T-helper 1 cell treated with Interleukin-12 subunit alpha and Interleukin-12 subunit beta and Interleukin-4 antibody, amounts not matched to agents 30 ng/mL and 1 ng/mL, for 36 hours (primary cell): Measurements from ENCODE around the gene PLP2. TPM values are rescaled to one million over a fixed set of nuclear protein-coding genes. Genes with fewer than 3 reads are reported as not detected.
"Not testable (repeated sequence)": the region's sequence is repeated elsewhere in the genome, so short reads cannot be mapped to it uniquely, and the experiment has no call there.

Source experiments
- intact Hi-C: fragments of 100-400 bp; cut with micrococcal nuclease; formaldehyde crosslinking; loops from one replicate; pipeline ENCODE4 v1.15.1; 2024
- total RNA-seq: library from RNA; stranded (reverse); gene quantifications from 2 replicates; pipeline ENCODE4 v1.2.3, GENCODE V29; 2022

The PLP2 gene
- 89.0 and 90.7 TPM in 2 replicates for total RNA-seq

DNA sequence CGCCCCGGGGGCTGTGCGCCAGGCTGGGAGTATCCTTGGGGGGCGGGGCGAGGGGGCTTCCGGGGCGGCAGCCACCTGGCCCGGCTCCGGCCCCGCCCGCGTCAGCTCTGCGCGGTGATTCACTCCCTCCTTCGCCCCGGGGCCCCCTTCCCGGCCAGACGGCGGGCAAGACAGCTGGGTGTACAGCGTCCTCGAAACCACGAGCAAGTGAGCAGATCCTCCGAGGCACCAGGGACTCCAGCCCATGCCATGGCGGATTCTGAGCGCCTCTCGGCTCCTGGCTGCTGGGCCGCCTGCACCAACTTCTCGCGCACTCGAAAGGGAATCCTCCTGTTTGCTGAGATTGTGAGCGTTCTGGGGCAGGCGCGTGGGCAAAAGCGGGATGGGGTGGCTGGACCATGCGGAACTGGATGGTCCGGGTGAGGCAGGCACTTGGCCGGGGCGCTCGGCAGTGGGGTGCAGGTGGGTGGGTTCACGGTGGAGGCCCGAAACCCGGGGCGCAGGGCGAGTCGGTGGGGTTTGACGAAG, at the start of gene PLP2:
TSS of gene PLP2 (plus strand) at position 147 of the 528 bp plus-strand sequence. CDS start at position 250, 103 bp downstream.
- intact Hi-C loops: loop anchor here (1.0 to 5.0 kb wide), 5 partner anchors 8 to 60 kb away; partner anchors contain the start of genes CACNA1F, GPKOW and PRICKLE3

DNA sequence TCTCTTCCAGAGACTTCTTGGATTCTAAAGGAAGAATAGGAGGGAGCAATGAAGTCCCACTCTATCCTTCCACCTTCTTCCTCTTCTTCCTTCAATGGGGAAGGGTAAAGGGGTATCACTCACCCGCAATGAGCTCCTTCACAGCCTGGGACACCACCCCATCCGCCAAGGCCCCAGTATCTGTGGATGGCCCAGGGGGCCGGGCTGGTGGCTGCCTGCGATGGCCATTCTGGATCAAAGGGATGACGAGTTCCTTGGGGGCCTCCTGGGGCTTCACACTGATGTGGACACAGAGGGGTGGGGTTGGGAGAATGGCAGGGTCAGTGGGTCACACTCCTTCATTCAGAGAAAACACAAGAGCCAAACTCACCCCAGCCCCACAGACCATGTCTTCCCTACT, 49.2 kb upstream of the PLP2 start:
- intact Hi-C loops: loop anchor here (2.0 kb wide), 3 partner anchors 50 to 632 kb away; no protein-coding TSS in a partner anchor

GRCh38 chrX:49127742-49128258, 43.9 kb upstream of the PLP2 start:
- intact Hi-C loops: not testable (repeated sequence)

GRCh38 chrX:49129427-49129826, 42.3 kb upstream of the PLP2 start:
- intact Hi-C loops: no loop called here

GRCh38 chrX:49132275-49132674, 39.4 kb upstream of the PLP2 start:
- intact Hi-C loops: not testable (repeated sequence)

DNA sequence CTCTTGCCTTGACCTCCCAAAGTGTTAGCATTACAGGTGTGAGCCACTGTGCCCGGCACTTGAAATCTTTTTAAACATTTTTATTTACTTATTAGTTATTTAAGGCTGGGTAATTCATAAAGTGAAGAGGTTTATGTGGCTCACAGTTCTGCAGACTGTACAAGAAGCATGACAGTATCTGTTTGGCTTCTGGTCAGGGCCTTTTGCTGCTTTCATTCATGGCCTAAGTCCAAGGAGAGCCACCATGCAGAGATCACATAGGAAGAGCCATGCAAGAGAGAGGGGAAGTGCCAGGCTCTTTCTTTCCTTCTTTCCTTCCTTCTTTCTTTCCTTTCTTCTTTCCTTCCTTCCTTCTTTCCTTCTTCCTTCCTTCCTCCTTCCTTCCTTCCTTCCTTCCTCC, 37.9 kb upstream of the PLP2 start:
- intact Hi-C loops: no loop called here

- intact Hi-C loops: no loop called here
Measured at GRCh38 chrX:49137492-49137891, 34.2 kb upstream of the PLP2 start.

- intact Hi-C loops: no loop called here
Measured at GRCh38 chrX:49139713-49140112, 32.0 kb upstream of the PLP2 start.

- intact Hi-C loops: not testable (repeated sequence)
Measured at GRCh38 chrX:49142264-49142663, 29.4 kb upstream of the PLP2 start.

GRCh38 chrX:49143154-49143553, 28.5 kb upstream of the PLP2 start:
- intact Hi-C loops: not testable (repeated sequence)

GRCh38 chrX:49147282-49147681, 24.4 kb upstream of the PLP2 start:
- intact Hi-C loops: no loop called here

GRCh38 chrX:49147936-49148335, 23.8 kb upstream of the PLP2 start:
- intact Hi-C loops: no loop called here

DNA sequence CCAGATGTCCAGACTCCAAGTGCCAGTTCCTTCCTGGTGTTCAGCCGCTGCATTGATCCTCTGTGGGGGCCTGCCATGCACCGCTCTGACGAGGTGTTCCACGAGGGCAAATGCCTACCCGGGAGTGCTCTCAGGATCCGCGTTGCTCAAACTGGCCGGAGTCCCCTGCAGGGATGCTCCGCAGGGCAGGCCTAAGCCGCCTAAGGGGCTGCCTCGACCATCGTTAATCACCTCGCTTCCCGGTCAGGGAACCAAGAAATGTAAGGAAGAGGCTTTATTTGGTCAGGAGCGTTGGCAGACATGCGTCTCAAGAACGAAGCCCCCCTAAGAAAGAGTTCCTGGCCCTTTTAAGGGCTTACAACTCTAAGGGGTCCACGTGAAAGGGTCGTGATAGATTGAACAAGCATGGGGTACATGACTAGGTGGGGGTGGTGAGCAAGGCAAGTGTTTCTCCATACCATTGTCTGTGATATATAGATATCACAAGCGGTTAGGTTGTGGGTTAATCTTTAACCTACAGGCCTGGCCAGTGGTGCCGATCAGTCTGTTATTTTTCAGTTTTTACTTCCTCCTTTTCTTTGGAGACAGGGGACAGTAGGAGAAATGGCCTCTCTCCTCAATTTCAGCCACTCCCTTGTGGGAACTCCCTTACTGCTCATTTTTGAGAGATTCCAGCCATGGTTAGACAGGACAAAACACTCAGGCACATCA, 23.2 kb upstream of the PLP2 start:
- intact Hi-C loops: not testable (repeated sequence)

GRCh38 chrX:49149291-49149690, 22.4 kb upstream of the PLP2 start:
- intact Hi-C loops: not testable (repeated sequence)

DNA sequence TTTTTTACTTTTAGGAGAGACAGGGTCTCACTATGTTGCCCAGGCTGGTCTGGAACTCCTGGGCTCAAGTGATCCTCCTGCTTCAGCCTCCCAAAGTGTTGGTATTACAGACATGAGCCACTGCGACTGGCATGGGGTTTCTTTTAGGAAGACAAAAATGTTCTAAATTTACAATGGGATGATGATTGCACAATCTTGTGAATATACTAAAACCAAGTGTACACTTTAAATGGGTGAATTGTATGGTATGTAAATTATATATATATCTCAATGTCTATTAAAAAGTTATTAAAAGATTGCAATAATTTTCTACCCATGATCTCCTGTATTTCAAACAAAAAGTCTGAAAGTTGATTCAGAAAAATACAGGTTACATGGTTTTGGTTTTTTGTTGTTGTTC, 18.2 kb upstream of the PLP2 start:
- intact Hi-C loops: no loop called here

GRCh38 chrX:49155243-49155899, 16.3 kb upstream of the PLP2 start:
- intact Hi-C loops: loop anchor here (1.0 to 5.0 kb wide), 6 partner anchors 11 to 353 kb away; partner anchors contain the start of genes GRIPAP1, HDAC6, OTUD5 and PRAF2

GRCh38 chrX:49155900-49156837, 15.5 kb upstream of the PLP2 start:
- intact Hi-C loops: loop anchor here (1.0 to 5.0 kb wide), 11 partner anchors 10 to 354 kb away; partner anchors contain the start of genes CCDC22, GPKOW, GRIPAP1 and HDAC6

DNA sequence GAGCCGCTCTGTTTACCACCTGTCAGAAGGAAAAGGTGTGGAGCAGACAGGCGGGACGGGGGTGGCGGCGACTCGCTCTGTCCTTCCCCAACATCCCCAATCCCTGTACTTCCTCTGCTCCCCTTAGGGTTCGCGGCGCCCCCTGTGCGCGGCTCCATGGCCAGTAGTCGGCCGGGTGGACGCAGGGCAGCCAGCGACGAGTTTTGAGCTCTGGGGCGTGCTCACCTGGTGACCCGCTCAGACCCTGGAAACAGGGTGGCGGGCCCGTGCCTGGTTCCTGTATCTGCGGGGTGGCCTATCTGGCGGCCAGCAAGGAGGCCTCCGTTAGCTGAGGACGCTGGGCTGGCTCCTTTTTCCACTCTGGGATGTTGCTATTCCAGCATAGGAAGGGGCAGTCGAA, 14.5 kb upstream of the PLP2 start:
- intact Hi-C loops: loop anchor here (2.0 to 5.0 kb wide), 6 partner anchors 56 to 355 kb away; partner anchors contain the start of genes GRIPAP1, HDAC6, OTUD5 and PRAF2

- intact Hi-C loops: no loop called here
Measured at GRCh38 chrX:49160908-49161307, 10.8 kb upstream of the PLP2 start.

DNA sequence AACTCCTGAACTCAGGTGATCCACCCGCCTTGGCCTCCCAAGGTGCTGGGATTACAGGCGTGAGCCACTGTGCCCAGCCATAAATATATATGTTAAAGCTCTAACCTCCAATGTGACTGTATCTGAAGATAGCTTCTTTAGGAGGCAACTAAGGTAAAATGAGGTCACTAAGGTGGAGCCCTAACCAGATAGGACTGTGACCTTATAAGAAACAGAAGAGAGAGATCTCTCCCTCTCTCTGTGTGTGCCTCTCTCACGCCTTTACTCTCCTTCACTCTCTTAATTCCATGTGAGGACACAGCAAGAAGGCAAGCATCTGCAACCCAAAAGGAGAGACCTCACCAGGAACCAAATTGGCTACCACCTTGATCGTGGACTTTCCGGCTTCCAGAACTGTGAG, 10.1 kb upstream of the PLP2 start:
- intact Hi-C loops: no loop called here

DNA sequence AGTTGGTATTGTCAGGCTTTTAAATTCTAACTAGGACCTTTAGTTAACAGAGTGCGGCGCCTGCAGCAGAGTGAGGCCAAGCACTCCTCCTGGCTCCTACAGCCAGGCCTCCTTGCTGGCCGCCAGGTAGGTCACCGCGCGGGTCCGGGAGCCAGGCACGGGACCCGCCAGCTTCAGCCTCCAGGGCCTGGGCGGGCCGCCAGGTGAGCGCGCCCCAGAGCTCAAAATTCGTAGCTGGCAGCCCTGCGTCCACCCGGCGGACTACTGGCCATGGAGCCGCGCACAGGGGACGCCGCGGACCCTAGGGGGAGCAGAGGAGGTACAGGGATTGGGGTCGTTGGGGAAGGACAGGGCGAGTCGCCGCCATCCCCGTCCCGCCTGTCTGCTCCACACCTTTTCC, 9.1 kb upstream of the PLP2 start, which contains the start of gene MAGIX:
TSS of gene MAGIX (plus strand) at position 139 of the 400 bp plus-strand sequence. CDS start at position 271, 132 bp downstream.
- intact Hi-C loops: no loop called here
